ENCODE results near the gene MOB1B.

- TF ChIP-seq EZH2phosphoT487 (conservative IDR thresholded peaks at IDR 0.05; ENCODE audit: low read length) = no peak
- TF ChIP-seq CTCF (IDR thresholded peaks at IDR 0.05; ENCODE audit: insufficient read depth, low read length, poor library complexity, severe bottlenecking) = no peak
Observed at GRCh38 chr4:70991596-70991995, 89.4 kb downstream of the MOB1B start.

All from SU-DHL-6 (cell line).